Lower lobe of right lung (tissue), 2 donors: Measurements from ENCODE around the gene ARSG. TPM values are rescaled to one million over a fixed set of nuclear protein-coding genes. Genes with fewer than 3 reads are reported as not detected.

Source experiments
- ATAC-seq, 2 donors: fragments of 200-7000 bp; cut with Tn5 transposase; one replicate each; pipeline ENCODE4 v1.9.1; 2020 to 2022; ENCODE audit warnings: mild to moderate bottlenecking in 2 of 2, moderate library complexity in 2 of 2
- DNase-seq: peaks from one replicate; pipeline ENCODE4 v3.0.0-alpha.2; 2020
- H3K27ac ChIP-seq: fragments of 200-600 bp; one replicate; pipeline ENCODE4 v1.8.0; 2022
- H3K27me3 ChIP-seq: fragments of 200-600 bp; one replicate; pipeline ENCODE4 v1.8.0; 2022; ENCODE audit warnings: low read depth
- H3K36me3 ChIP-seq: fragments of 200-600 bp; one replicate; pipeline ENCODE4 v1.8.0; 2022; ENCODE audit warnings: mild to moderate bottlenecking
- H3K4me1 ChIP-seq: fragments of 200-600 bp; one replicate; pipeline ENCODE4 v1.8.0; 2022
- H3K4me3 ChIP-seq: fragments of 200-600 bp; one replicate; pipeline ENCODE4 v1.8.0; 2022; ENCODE audit warnings: mild to moderate bottlenecking
- H3K9me3 ChIP-seq: fragments of 200-600 bp; one replicate; pipeline ENCODE4 v1.8.0; 2022
- CTCF ChIP-seq: fragments of 200-600 bp; IDR thresholded peaks from one replicate; pipeline ENCODE4 v1.8.0; 2022; ENCODE audit warnings: antibody characterized with exemption, mild to moderate bottlenecking
- intact Hi-C: fragments of 100-400 bp; cut with DNase I; formaldehyde crosslinking; loops from one replicate; pipeline ENCODE4 v1.11.0; 2022
- total RNA-seq: library from RNA; stranded (reverse); fragmentation: NEBNext Ultra II Directional; extraction: Animal tissue kit (Norgen Biotek cat#: 25700); gene quantifications from one replicate; pipeline ENCODE4 v1.2.1, GENCODE V29; 2021
- donor health status: DM: no; HTN: yes; CAD: no; lungs with severe emphysema.

ARSG gene
- total RNA-seq, 1 donor from 2014 or later, result 4.2 TPM

DNA sequence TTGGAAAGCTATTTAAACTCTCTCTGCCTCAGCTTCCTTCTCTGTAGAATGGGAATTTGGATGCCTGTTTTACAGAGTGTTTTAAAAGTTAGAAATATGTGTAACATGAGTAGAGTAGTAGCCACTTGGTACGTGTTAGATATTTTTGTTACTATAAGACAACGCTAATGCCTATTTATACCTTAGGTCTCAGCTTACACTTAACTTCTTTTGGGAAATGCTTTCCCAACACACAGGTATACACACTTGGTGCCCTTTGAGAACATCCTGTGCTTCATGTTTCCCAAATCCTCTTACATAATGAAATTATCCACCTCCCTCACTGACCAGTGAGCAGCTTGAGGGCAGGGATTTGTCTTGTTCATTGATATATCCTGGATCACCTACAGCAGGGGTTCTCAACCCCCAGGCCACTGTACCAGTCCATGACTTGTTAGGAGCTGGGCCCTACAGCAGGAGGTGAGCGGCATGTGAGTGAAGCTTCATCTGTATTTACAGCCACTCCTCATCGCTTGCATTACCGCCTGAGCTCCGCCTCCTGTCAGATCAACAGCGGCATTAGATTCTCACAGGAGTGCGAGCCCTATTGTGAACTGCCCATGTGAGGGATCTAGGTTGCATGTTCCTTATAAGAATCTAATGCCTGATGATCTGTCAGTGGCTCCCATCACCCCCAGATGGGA, 33.5 kb downstream of the ARSG start:
- ATAC-seq (no peak), DNase-seq (no peak)
- Histone ChIP-seq H3K36me3 (no peaks in the 10 kb centered on the region), H3K9me3 (no peaks in the 10 kb centered on the region), H3K4me1 (no peaks in the 10 kb centered on the region), H3K4me3 (no peak overlapping the region), H3K27me3 (no peaks in the 10 kb centered on the region), H3K27ac (no peak overlapping the region)
- TF ChIP-seq CTCF, result no peak
- intact Hi-C loops, result no loop called here

GRCh38 chr17:68325961-68326360, 34.7 kb downstream of the ARSG start:
- DNase-seq (no peak), ATAC-seq (no peak)
- H3K27ac ChIP-seq, result no peak overlapping the region
- intact Hi-C loops, result no loop called here
- no peaks in the 10 kb centered on the region for H3K27me3 ChIP-seq
- TF ChIP-seq CTCF, result no peak
- no peaks in the 10 kb centered on the region for H3K4me1 ChIP-seq
- no peaks in the 10 kb centered on the region for H3K9me3 ChIP-seq
- no peaks in the 10 kb centered on the region for H3K36me3 ChIP-seq
- no peak overlapping the region for H3K4me3 ChIP-seq

- Histone ChIP-seq H3K9me3 (peaks cover 4% of the 10 kb centered on the region), H3K4me3 (no peak overlapping the region), H3K27me3 (no peaks in the 10 kb centered on the region), H3K27ac (no peak overlapping the region), H3K36me3 (no peaks in the 10 kb centered on the region), H3K4me1 (no peaks in the 10 kb centered on the region)
- ATAC-seq (no peak), DNase-seq (no peak)
- no peak for TF ChIP-seq CTCF
- intact Hi-C loops, result no loop called here
Observed at GRCh38 chr17:68326681-68327080, 35.4 kb downstream of the ARSG start.

DNA sequence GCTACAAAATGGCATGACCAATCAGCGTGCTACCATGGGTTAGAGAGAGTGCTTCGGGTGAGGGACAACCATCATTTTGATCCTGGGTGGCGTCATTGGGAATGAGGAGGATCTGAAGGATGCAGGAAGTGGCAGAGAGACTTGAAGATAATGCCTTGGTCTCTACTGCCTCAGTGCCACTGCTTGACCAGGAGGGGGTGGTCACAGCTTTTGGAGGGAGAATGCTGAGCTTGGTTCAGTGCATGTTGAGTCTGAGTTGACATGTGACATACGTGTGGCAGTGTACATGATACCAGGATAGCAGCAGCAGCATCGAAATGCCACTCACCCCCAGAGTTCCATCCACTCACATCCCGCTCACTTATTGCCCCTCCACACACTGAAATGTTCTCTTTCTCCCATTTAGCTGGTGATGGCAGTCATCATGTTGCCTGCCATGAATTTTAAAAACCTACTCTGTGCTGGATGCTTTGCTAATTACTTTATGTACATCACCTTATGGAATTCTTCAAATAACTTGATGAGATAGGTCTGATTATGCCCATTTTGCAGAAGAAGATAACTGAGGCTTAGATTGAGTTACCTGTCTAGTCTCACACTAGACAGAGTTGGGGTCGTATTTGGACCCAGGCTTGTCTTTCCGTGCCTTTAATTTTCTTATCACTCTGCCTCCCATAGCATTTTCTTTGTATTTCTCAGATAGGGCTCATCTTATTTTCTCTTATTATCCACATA, 36.7 kb downstream of the ARSG start:
- Histone ChIP-seq H3K4me3 (no peak overlapping the region), H3K27ac (no peak overlapping the region), H3K27me3 (no peaks in the 10 kb centered on the region), H3K9me3 (peaks cover 12% of the 10 kb centered on the region), H3K36me3 (no peaks in the 10 kb centered on the region), H3K4me1 (no peaks in the 10 kb centered on the region)
- intact Hi-C loops, result no loop called here
- TF ChIP-seq CTCF, result no peak
- no peak for DNase-seq
- no peak for ATAC-seq

DNA sequence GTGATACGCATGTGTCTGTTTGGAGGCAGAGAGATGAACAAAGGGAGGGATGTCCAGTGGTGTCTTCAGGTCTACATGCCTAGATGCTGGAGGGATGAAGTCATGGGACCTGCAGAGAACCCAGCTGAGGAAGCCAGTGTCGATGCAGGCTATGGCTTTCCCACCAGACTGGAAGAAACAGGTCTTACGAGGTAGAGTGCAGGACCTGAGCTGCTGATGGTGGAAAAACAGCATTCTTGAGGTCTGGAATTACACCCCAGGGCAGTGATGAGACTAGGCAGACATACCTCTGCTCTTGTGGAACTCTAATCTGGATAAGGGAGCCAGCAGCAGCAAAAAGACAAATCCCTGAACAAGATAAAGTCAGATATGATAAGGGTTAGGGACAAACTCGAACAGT, 37.4 kb downstream of the ARSG start:
- Histone ChIP-seq H3K4me3 (no peak overlapping the region), H3K9me3 (peaks cover 12% of the 10 kb centered on the region), H3K27ac (no peak overlapping the region), H3K36me3 (no peaks in the 10 kb centered on the region), H3K4me1 (no peaks in the 10 kb centered on the region), H3K27me3 (no peaks in the 10 kb centered on the region)
- DNase-seq (no peak), ATAC-seq (no peak)
- intact Hi-C loops, result no loop called here
- TF ChIP-seq CTCF, result no peak
